ENCODE measurements around the gene RHOU.

DNA sequence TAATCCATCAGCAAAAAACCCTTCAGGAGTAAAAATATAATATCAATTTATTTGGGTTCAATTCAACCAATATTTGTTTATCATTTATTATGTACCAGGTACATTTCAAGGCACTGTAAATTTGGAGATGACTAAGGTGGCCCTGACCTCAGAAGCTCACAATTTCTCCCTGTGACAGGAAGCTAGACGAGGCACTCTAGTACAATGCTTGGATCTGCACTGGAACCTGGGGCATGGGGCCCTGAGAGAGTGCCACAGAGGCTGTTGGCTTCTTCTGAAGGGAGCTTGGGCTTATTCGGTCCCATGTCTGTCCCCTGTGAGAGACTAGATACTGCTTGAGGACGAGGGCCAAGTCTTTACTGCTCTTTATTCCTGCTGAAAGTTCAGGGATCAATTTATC, 31.5 kb downstream of the RHOU start:
- TF ChIP-seq, protein P1, sequence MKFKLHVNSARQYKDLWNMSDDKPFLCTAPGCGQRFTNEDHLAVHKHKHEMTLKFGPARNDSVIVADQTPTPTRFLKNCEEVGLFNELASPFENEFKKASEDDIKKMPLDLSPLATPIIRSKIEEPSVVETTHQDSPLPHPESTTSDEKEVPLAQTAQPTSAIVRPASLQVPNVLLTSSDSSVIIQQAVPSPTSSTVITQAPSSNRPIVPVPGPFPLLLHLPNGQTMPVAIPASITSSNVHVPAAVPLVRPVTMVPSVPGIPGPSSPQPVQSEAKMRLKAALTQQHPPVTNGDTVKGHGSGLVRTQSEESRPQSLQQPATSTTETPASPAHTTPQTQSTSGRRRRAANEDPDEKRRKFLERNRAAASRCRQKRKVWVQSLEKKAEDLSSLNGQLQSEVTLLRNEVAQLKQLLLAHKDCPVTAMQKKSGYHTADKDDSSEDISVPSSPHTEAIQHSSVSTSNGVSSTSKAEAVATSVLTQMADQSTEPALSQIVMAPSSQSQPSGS (IDR thresholded peaks at IDR 0.05; ENCODE audit: low read length): no peak
- TF ChIP-seq, protein P2, sequence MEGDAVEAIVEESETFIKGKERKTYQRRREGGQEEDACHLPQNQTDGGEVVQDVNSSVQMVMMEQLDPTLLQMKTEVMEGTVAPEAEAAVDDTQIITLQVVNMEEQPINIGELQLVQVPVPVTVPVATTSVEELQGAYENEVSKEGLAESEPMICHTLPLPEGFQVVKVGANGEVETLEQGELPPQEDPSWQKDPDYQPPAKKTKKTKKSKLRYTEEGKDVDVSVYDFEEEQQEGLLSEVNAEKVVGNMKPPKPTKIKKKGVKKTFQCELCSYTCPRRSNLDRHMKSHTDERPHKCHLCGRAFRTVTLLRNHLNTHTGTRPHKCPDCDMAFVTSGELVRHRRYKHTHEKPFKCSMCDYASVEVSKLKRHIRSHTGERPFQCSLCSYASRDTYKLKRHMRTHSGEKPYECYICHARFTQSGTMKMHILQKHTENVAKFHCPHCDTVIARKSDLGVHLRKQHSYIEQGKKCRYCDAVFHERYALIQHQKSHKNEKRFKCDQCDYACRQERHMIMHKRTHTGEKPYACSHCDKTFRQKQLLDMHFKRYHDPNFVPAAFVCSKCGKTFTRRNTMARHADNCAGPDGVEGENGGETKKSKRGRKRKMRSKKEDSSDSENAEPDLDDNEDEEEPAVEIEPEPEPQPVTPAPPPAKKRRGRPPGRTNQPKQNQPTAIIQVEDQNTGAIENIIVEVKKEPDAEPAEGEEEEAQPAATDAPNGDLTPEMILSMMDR (IDR thresholded peaks at IDR 0.05 in 2 of 3, conservative IDR thresholded peaks at IDR 0.05 in 1 of 3; ENCODE audit: control insufficient read depth in 2 of 3, extremely low read depth in 1 of 3, insufficient read depth in 1 of 3, low read depth in 3 of 3, low read length in 3 of 3): no peak
- no peak for TF ChIP-seq SREBF2 (IDR thresholded peaks at IDR 0.05; ENCODE audit: low read length)

Measured in GM12878 (cell line).